Type B pancreatic cell (in vitro differentiated cells): Measurements from ENCODE around the gene TTC9B. TPM values are rescaled to one million over a fixed set of nuclear protein-coding genes. Genes with fewer than 3 reads are reported as not detected.

Experiments used
- DNase-seq: peaks from one replicate; pipeline ENCODE4 v3.0.0; 2021; ENCODE audit warnings: mixed read lengths; ENCODE audit not compliant: unreplicated experiment; ENCODE audit errors: extremely low spot score
- H3K27ac Mint-ChIP-seq: 2 replicates; pipeline ENCODE4 v1.8.0; 2021; ENCODE audit warnings: mild to moderate bottlenecking, mixed read lengths
- H3K27me3 Mint-ChIP-seq: 2 replicates; pipeline ENCODE4 v1.8.0; 2021; ENCODE audit warnings: mixed read lengths
- H3K36me3 Mint-ChIP-seq: 2 replicates; pipeline ENCODE4 v1.8.0; 2021; ENCODE audit warnings: mixed read lengths
- H3K4me1 Mint-ChIP-seq: one replicate; pipeline ENCODE4 v1.8.0; 2021; ENCODE audit warnings: mixed read lengths; ENCODE audit not compliant: unreplicated experiment
- H3K4me3 Mint-ChIP-seq: 2 replicates; pipeline ENCODE4 v1.8.0; 2021; ENCODE audit warnings: mild to moderate bottlenecking, mixed read lengths
- H3K9me3 Mint-ChIP-seq: 2 replicates; pipeline ENCODE4 v1.8.0; 2021; ENCODE audit warnings: mixed read lengths
- total RNA-seq: library from RNA; stranded (reverse); gene quantifications from 2 replicates; pipeline ENCODE4 v1.2.1, GENCODE V29; 2021; ENCODE audit warnings: low replicate concordance
- TF ChIP-seq, protein P1 (sequence below): fragments of 200-600 bp; sonication (generic); conservative IDR thresholded peaks from 2 replicates; pipeline ENCODE4 v1.5.0; 2021; ENCODE audit warnings: antibody characterized with exemption, mild to moderate bottlenecking

TTC9B gene
- total RNA-seq, 1 donor from 2014 or later = 0.39 TPM

DNA sequence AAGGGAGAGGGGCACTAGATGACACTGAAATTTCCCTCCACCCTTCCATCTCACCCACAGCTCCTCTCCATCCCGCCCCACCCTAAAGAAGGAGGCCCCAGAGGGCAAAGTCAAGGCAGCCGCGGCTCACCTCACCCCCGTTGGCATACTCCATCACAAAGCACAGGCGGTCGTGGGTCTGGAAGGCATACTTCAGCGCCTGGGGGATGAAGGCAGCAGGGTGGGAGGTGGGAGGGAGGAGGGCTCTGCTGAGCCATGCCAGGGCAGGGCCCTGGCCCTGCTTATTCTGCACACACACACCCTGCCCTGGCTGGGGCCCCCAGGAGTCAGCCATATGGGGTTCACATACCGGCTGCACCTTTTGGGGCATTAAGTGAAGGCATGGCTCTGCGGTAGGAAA lies 20.6 kb upstream of the TTC9B start:
- TF ChIP-seq, protein P1, sequence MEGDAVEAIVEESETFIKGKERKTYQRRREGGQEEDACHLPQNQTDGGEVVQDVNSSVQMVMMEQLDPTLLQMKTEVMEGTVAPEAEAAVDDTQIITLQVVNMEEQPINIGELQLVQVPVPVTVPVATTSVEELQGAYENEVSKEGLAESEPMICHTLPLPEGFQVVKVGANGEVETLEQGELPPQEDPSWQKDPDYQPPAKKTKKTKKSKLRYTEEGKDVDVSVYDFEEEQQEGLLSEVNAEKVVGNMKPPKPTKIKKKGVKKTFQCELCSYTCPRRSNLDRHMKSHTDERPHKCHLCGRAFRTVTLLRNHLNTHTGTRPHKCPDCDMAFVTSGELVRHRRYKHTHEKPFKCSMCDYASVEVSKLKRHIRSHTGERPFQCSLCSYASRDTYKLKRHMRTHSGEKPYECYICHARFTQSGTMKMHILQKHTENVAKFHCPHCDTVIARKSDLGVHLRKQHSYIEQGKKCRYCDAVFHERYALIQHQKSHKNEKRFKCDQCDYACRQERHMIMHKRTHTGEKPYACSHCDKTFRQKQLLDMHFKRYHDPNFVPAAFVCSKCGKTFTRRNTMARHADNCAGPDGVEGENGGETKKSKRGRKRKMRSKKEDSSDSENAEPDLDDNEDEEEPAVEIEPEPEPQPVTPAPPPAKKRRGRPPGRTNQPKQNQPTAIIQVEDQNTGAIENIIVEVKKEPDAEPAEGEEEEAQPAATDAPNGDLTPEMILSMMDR = no peak
- H3K27ac Mint-ChIP-seq = no peak overlapping the region
- DNase-seq = no peak
- H3K4me3 Mint-ChIP-seq = no peak overlapping the region
- no peaks in the 10 kb centered on the region for H3K4me1 Mint-ChIP-seq
- H3K27me3 Mint-ChIP-seq = no peaks in the 10 kb centered on the region
- H3K36me3 Mint-ChIP-seq = peaks cover 7% of the 10 kb centered on the region
- no peaks in the 10 kb centered on the region for H3K9me3 Mint-ChIP-seq

DNA sequence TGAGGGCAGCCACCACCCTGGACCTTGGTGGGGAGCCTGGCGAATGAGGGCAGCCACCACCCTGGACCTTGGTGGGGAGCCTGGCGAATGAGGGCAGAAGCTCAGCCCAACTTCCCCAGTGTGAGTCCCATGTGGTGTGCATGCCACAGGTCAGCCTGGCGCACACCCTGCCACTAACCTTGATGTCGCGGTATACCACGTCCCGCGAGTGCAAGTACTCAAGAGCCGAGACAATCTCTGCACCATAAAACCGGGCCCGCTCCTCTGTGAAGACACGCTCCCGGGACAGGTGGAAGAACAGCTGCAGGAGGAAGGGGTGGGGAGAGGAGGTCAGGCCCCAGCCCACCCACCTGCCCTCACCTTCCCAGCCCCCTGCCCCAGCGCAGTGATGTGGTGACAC lies 19.6 kb upstream of the TTC9B start:
- no peak overlapping the region for H3K27ac Mint-ChIP-seq
- peaks cover 7% of the 10 kb centered on the region for H3K36me3 Mint-ChIP-seq
- H3K27me3 Mint-ChIP-seq = no peaks in the 10 kb centered on the region
- no peaks in the 10 kb centered on the region for H3K9me3 Mint-ChIP-seq
- no peaks in the 10 kb centered on the region for H3K4me1 Mint-ChIP-seq
- TF ChIP-seq, protein P1 = no peak
- no peak overlapping the region for H3K4me3 Mint-ChIP-seq
- no peak for DNase-seq

DNA sequence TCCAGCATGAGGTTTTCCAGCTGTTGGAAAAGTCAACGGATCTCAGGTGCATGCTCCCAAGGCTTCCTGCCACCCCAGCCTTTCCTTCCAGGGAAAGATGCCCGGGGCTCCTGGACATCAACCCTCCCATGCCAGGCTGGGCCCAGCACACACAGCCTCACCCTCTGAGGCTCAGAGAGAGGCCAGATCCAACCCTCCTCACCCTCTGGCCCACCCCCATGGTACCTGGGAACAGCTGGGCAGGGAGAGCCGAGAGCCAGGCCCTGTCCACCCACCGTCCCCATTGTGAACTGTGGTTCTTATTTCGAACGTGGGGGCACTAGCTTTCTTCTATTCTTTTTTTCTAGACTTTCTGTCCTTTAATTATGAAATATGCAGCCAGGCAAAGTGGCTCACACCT lies 18.2 kb upstream of the TTC9B start:
- Mint-ChIP-seq H3K36me3 (peaks cover 7% of the 10 kb centered on the region), H3K27me3 (no peaks in the 10 kb centered on the region), H3K4me1 (peaks cover 10% of the 10 kb centered on the region), H3K27ac (no peak overlapping the region), H3K9me3 (no peaks in the 10 kb centered on the region), H3K4me3 (no peak overlapping the region)
- TF ChIP-seq, protein P1 = no peak
- DNase-seq = no peak

DNA sequence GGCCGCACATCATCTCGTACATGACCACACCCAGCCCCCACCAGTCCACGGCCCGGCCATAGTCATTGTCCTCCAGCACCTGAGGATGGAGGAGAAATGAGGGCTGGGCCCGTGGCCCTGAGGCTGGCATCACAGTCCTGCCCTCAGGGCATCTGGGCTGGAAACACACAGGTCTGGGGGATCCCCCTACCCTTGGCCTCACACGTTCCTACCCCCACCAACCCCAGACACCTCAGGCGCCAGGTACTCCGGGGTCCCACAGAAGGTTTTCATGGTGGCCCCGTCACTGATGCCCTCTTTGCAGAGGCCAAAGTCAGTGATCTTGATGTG lies 17.8 kb upstream of the TTC9B start:
- Mint-ChIP-seq H3K4me3 (no peak overlapping the region), H3K27me3 (no peaks in the 10 kb centered on the region), H3K9me3 (no peaks in the 10 kb centered on the region), H3K36me3 (peaks cover 7% of the 10 kb centered on the region), H3K27ac (no peak overlapping the region), H3K4me1 (peaks cover 13% of the 10 kb centered on the region)
- TF ChIP-seq, protein P1 = no peak
- DNase-seq = no peak

DNA sequence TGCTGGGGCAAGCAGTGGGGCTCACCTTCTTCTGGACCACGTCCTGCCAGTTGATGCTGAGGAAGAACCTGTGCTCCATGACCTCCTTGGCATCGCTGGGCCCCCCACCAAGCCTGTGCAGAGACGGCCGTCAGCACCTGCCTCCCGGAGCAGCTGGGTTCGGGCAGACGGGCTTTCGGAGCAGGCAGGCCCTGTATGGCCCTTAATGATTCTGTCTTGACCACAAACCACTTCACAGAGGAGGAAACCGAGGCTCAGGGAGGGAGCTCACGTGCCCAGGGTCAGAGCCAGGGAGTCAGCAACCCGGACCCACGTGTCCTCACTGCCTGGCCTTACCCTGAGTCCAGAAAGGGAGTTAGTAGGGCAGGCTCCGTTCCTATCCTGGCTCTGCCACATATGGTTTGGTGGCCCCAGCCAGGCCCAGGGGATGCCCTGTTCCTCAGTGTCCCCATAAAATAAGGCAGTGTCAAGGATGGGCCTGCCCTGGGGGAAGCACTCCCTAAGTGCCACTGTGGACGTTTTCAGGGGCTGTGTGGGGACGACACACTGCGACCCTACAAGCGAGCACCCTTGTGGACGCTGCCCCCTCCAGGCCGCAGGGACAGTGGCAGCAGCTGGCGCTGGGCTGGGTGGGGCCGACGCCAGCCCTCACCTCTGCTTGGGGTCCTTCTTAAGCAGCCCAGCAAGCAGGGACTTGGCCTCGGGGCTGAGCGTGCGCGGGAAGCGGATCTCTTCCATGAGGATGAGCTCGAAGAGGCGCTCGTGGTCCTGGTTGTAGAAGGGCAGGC lies 17.2 kb upstream of the TTC9B start:
- no peak overlapping the region for H3K4me3 Mint-ChIP-seq
- no peak for DNase-seq
- peaks cover 7% of the 10 kb centered on the region for H3K36me3 Mint-ChIP-seq
- TF ChIP-seq, protein P1 = peak; percentile 38
- H3K27me3 Mint-ChIP-seq = no peaks in the 10 kb centered on the region
- peaks cover 16% of the 10 kb centered on the region for H3K4me1 Mint-ChIP-seq
- H3K9me3 Mint-ChIP-seq = no peaks in the 10 kb centered on the region
- H3K27ac Mint-ChIP-seq = no peak overlapping the region
